Ovary (tissue), 3 donors: ENCODE results near the gene SLC27A3.

Experiments
- CTCF ChIP-seq, 3 donors: fragments of 450-650 bp in 2 of 3; fragments of 200-600 bp in 1 of 3; IDR thresholded peaks; one replicate each; pipeline versions ENCODE4 v1.5.1 to v1.8.0; 2016 to 2022; ENCODE audit warnings: antibody characterized with exemption in 3 of 3, mild to moderate bottlenecking in 1 of 3
- EP300 ChIP-seq: sonication (generic); formaldehyde crosslinking; IDR thresholded peaks from one replicate; pipeline ENCODE4 v1.6.1; 2017; ENCODE audit warnings: antibody characterized with exemption
- donor health status: DM: no; HTN: no; CAD: no.

GRCh38 chr1:153778051-153778823 is 3.0 kb downstream of the SLC27A3 start:
- TF ChIP-seq CTCF (IDR thresholded peaks at IDR 0.05) = no peak
- no peak for TF ChIP-seq EP300
